Activated naive CD8-positive, alpha-beta T cell (primary cell): Measurements from ENCODE around the gene CASKIN2.

Experiments used
- H3K27ac Mint-ChIP-seq: one replicate; pipeline ENCODE4 v1.8.0; 2021; ENCODE audit warnings: mixed read lengths
- H3K27me3 Mint-ChIP-seq: one replicate; pipeline ENCODE4 v1.8.0; 2021; ENCODE audit warnings: mixed read lengths
- H3K36me3 Mint-ChIP-seq: one replicate; pipeline ENCODE4 v1.8.0; 2021; ENCODE audit warnings: mixed read lengths
- H3K4me1 Mint-ChIP-seq: one replicate; pipeline ENCODE4 v1.8.0; 2021; ENCODE audit warnings: low read depth, mixed read lengths
- H3K4me3 Mint-ChIP-seq: one replicate; pipeline ENCODE4 v1.8.0; 2021; ENCODE audit warnings: mild to moderate bottlenecking, mixed read lengths
- H3K9me3 Mint-ChIP-seq: one replicate; pipeline ENCODE4 v1.8.0; 2021; ENCODE audit warnings: low read depth, mixed read lengths

CASKIN2 gene

DNA sequence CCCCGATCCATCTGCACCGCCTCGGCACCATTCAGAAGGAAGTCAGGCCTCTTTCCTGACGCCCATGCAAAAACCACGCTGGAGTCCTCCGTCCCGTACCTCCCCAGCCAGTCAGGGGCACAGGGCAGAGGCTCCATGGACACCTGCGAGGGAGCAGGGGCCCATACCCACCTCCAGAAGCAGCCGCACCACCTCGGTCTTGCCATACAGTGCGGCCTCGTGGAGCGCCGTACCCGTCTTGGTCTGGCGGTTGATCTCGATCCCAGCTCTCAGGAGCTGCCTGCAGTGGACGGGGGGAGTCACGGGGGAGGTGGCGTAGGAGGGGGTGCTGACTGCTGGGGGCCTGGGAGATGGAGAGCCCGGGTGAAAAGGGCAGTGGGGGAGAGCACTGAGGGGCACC is 9.2 kb downstream of the CASKIN2 start:
- no peak overlapping the region for H3K4me3 Mint-ChIP-seq
- no peaks in the 10 kb centered on the region for H3K4me1 Mint-ChIP-seq
- H3K9me3 Mint-ChIP-seq, result no peaks in the 10 kb centered on the region
- no peaks in the 10 kb centered on the region for H3K27me3 Mint-ChIP-seq
- no peak overlapping the region for H3K27ac Mint-ChIP-seq
- no peaks in the 10 kb centered on the region for H3K36me3 Mint-ChIP-seq

DNA sequence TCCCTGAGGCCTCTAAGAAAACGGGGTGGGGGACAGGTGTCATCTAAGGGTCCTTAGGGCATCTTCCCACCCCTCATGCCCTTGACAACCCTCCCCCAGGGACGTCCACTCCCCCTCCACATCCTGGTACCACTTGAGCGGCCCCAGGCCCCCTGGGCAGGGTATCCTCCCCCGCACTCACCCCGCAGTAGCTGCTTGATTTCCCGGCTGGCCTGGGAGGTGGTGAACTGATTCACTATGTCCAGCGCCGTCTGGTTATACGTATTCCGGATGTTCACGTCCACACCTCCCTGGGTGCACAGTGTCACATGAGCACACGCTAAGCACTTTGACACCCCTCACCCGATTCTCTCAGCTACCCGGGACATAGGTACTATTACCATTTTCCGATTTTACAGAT is 9.7 kb downstream of the CASKIN2 start:
- no peak overlapping the region for H3K27ac Mint-ChIP-seq
- no peaks in the 10 kb centered on the region for H3K4me1 Mint-ChIP-seq
- H3K27me3 Mint-ChIP-seq, result no peaks in the 10 kb centered on the region
- H3K36me3 Mint-ChIP-seq, result no peaks in the 10 kb centered on the region
- no peak overlapping the region for H3K4me3 Mint-ChIP-seq
- H3K9me3 Mint-ChIP-seq, result no peaks in the 10 kb centered on the region

DNA sequence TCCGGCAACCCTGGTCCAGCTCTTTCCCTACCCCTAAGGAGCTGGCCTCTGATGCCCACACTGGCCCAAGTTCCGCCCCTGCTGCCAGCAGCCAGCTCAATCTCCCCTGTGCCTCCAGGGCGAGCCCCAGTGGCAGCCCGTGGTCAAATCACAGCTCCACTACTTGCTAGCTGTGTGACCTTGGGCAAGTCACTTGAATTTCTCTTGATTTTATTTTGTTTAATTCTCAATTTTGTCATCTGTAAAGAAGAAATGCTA is 10.3 kb downstream of the CASKIN2 start:
- H3K4me3 Mint-ChIP-seq, result no peak overlapping the region
- no peaks in the 10 kb centered on the region for H3K36me3 Mint-ChIP-seq
- H3K9me3 Mint-ChIP-seq, result no peaks in the 10 kb centered on the region
- H3K4me1 Mint-ChIP-seq, result no peaks in the 10 kb centered on the region
- H3K27me3 Mint-ChIP-seq, result no peaks in the 10 kb centered on the region
- H3K27ac Mint-ChIP-seq, result no peak overlapping the region

DNA sequence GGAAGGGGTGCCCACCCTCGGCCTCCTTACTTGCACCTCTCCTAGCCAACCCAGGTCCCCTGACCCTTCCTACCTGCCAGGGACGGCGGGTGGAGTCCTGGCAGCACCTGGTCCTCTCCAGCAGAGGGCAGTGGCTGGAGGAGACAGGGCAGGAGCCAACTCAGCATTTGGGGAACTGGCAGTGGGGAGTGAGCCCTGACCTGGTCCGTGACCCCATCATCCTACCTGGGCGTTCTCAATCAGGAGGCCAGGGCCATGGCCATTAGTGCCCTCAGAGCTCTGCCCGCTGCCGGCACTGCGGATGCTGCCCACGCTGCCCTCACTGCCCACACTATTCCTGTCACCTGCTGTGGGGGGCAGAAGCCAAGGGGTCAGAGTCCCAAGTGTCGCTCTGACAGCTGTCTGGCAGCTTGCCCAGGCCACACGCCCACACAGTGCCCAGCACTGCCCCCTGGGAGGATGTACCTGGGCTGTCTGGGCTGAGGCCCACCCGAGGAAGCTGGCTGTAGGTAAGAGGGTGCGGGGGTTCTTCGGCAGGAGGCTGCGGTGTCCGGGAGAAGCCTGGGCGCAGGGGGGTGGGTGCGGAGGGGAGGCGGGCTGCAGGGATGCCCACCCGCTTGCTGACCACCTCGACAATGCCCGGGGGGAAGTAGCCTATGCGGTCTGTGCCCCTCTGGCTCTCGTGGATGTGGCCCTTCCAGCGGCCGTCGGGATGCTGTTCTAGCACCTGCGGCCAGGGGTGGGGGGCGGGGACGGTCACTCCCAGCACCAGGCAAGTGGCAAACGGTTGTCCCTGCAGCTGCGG is 10.8 kb downstream of the CASKIN2 start:
- Mint-ChIP-seq H3K36me3 (no peaks in the 10 kb centered on the region), H3K9me3 (no peaks in the 10 kb centered on the region), H3K27ac (no peak overlapping the region), H3K4me1 (no peaks in the 10 kb centered on the region), H3K27me3 (no peaks in the 10 kb centered on the region), H3K4me3 (no peak overlapping the region)

DNA sequence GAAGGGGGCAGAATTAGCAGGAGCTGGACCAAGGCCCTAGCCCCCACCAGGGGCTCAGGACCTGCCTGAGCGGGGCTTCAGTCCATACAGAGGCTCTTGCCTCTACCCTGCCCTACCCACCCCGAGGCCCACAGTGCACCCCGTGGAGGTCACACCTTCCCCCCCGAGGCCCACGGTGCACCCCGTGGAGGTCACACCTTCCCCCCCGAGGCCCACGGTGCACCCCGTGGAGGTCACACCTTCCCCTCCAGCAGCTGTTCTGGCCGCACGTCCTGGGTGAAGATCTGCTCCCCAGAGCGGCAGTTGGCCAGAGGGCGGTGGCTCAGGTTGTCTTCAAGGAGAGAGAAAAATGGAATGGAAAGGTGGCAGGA is 11.4 kb downstream of the CASKIN2 start:
- Mint-ChIP-seq H3K27me3 (no peaks in the 10 kb centered on the region), H3K4me3 (no peak overlapping the region), H3K27ac (no peak overlapping the region), H3K4me1 (no peaks in the 10 kb centered on the region), H3K36me3 (no peaks in the 10 kb centered on the region), H3K9me3 (no peaks in the 10 kb centered on the region)

DNA sequence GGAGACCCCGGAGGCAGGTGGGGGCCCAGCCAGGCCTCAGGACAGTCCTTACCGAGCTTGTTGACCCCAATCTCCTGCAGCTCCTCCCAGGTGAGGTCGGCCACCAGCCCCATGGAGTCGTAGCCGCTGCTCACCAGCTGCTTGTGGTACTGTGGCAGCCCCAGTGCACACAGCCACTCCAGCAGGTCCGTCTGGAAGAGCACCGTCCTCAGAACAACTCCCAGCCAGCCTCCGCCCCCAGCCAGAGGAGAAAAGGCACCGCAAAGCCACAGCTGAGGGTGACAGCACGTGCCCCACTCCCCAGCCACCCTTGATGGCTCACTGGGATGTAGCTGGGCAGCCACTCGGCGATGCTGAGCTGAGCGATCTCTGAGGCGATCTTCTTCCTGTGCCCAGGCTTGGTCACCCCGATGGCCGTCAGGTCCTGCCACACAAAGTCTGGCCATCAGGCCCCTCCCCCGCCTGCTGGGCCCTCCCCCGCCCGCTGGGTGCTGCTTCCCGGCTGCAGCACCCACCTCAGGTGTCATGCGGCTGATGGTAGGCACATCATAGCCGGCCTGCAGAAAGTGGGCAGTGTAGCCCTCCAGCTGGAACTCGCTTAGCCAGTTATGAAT is 11.9 kb downstream of the CASKIN2 start:
- Mint-ChIP-seq H3K4me1 (no peaks in the 10 kb centered on the region), H3K4me3 (no peak overlapping the region), H3K27me3 (no peaks in the 10 kb centered on the region), H3K9me3 (no peaks in the 10 kb centered on the region), H3K27ac (no peak overlapping the region), H3K36me3 (no peaks in the 10 kb centered on the region)

DNA sequence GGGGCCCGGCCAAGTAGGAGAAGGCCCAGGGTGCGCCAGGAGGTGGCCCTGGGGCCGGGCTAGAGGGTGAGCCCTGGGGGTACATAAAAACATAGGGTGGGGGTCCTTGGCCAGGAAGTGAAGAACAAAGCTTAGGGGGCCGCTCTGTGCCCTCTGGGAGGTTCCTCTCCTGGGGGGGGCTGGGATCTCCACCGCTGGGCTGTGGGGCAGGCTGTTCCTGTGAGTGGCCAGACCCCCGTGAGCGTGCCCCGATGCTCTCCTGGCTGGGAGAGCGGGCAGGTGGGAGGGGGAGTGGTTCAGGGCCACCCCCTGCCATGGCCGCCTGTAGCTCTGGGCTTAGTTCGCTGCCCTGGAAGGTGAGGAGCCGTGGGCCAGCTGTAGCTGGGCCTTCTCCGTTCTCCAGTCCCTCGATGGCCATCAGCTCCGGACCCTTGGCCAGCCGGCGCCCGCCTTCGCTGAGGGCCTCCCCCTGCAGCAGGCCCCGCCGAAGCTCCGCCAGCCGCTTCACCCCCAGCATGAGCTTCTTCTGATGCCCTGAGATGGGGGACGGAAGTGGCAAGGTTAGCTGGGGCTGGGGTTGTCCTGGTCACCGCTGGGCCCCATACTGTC is 12.5 kb downstream of the CASKIN2 start:
- Mint-ChIP-seq H3K4me1 (peaks cover 5% of the 10 kb centered on the region), H3K4me3 (no peak overlapping the region), H3K36me3 (no peaks in the 10 kb centered on the region), H3K27ac (no peak overlapping the region), H3K27me3 (no peaks in the 10 kb centered on the region), H3K9me3 (no peaks in the 10 kb centered on the region)

DNA sequence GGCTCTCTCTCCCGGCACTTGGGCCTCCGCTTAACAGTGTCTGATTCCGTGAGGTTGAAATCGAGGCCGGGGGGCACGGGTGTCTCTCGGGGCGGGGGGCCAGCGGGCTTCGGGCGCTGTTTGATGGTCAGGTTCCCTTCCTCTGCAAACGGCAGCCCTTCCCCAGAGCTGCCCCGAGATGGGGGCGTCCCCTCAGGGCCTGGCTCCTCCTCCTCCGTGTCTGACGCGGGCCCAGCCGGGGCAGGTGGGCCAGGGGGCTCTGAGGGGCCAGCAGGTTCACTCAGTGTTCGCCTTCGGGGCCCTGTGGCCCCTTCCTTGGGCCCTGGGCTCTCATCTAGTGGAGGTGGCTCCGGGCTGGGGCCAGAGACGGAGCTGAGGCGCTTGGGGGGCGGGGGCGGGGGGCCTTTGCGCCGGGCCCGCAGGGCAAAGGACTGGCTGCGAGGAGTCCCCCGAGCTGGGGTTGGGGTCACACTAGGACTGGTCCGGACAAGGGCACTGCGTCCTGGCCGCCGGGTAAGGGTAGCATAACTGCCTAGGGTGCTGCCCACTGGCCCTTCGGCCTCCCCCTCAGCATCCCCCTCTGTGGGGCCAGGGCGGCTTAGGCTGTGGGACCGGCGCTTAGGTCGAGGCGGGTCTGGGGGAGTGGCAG is 13.1 kb downstream of the CASKIN2 start:
- no peak overlapping the region for H3K27ac Mint-ChIP-seq
- H3K4me3 Mint-ChIP-seq, result no peak overlapping the region
- H3K9me3 Mint-ChIP-seq, result no peaks in the 10 kb centered on the region
- peaks cover 7% of the 10 kb centered on the region for H3K4me1 Mint-ChIP-seq
- no peaks in the 10 kb centered on the region for H3K27me3 Mint-ChIP-seq
- H3K36me3 Mint-ChIP-seq, result no peaks in the 10 kb centered on the region

DNA sequence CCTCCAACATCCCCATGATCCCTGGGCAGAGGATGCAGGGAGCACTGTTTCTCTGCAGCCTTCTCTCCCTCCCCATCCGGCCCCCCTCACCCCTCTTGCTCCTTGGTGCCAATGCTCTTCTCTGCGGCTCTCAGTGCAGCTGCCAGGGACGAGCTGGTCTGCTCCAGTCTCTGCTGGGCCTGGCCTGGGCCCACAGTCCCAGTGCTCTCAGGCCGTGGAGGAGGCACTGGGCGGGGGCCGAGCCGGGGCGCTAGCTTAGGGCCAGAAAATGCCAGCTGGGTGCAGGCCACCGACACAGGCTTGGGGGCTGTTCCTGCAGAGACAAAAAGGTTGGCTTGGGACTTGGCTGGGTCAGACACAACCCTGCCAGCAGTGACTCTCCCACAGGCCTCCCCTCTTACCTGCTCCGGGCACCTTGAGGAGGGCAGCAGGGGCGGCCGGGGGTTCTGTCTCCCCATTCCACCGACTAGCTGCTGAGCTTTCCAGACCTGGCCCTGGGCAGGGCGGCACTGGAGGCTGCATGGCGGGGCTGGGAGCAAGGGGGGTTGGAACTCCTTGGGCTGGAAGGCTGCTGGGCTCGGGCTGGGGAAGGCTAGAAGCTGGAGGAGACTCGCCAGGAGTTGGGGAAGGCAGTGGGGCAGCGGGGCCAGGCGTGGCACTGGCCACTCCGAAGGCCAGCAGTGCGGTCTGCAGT is 13.8 kb downstream of the CASKIN2 start:
- peaks cover 7% of the 10 kb centered on the region for H3K4me1 Mint-ChIP-seq
- H3K9me3 Mint-ChIP-seq, result no peaks in the 10 kb centered on the region
- H3K4me3 Mint-ChIP-seq, result no peak overlapping the region
- H3K36me3 Mint-ChIP-seq, result no peaks in the 10 kb centered on the region
- H3K27ac Mint-ChIP-seq, result no peak overlapping the region
- no peaks in the 10 kb centered on the region for H3K27me3 Mint-ChIP-seq

DNA sequence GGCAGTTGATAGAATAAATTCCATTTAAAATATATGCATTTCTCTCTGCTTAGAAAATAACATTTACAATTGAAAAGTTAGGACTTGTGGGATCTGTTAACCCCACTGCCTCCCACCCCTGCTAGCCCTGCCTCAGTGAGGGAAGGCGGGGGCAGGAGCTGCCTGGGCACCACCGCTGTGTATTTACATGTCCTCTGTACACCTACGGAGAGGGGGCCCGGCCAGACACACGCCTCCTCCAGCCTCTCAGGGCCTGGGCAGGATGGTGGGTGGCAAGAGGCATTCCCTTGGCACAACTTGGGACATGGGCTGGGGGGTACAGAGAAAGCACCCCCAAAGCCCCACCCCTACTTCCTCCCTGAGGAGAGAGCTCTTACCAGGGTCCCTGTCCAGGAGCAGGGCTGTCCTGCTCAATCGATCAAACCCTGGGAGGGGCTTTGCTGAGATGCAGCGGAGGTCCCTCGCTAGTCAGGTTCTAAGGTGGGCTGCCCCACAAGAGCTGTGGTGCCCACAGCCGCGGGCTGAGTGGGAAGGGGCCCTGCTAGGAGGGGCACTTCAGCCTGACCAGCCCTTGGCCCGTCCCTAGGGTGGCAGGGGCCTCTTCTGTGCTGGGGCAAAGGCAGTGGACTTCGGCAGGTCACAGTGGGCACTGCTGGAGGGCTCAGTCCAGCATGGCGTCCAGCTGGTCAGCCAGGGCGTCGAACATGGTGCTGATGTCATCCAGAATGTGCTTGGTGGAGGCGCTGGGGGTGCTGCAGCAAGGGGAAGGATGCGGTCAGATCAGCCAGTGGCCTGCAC is 14.7 kb downstream of the CASKIN2 start:
- Mint-ChIP-seq H3K36me3 (no peaks in the 10 kb centered on the region), H3K27me3 (no peaks in the 10 kb centered on the region), H3K4me1 (peaks cover 7% of the 10 kb centered on the region), H3K9me3 (no peaks in the 10 kb centered on the region), H3K4me3 (no peak overlapping the region), H3K27ac (no peak overlapping the region)

DNA sequence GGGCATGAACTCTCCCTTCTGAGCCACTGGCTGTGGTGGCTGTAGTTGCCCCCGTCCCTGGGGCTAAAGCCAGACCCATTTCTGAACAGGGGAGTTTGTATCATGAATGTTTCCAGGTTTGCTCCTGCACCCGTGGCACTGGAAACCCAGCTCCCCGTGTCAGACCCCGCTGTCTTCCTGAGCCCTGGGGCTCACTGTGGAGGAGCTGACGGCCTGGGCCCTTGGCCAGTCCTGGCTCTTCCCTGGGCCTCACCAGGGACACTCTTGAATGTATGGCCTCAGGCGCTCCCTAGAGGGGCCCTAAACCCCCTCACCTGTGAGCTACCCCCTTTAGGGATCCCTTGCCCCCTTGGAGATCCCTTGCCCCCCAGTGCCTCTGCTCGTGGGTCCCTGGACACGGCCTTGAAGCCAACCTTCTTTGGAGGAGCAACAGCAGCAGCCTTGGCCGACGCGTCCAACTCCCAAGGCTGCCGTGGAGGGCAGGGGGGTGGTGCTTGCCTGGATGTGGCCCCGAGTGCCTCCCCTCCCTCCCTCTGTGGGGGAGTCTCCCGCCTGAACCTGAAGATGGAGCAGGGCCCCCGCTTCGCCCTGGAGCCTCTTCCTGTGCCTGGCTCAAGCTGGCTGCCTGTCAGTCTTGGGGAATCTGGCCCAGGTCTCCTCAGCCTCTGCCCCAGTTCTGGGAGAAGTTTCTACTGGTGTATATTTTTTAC is 15.9 kb downstream of the CASKIN2 start:
- Mint-ChIP-seq H3K9me3 (no peaks in the 10 kb centered on the region), H3K27me3 (no peaks in the 10 kb centered on the region), H3K36me3 (no peaks in the 10 kb centered on the region), H3K4me1 (peaks cover 7% of the 10 kb centered on the region), H3K27ac (no peak overlapping the region), H3K4me3 (no peak overlapping the region)

DNA sequence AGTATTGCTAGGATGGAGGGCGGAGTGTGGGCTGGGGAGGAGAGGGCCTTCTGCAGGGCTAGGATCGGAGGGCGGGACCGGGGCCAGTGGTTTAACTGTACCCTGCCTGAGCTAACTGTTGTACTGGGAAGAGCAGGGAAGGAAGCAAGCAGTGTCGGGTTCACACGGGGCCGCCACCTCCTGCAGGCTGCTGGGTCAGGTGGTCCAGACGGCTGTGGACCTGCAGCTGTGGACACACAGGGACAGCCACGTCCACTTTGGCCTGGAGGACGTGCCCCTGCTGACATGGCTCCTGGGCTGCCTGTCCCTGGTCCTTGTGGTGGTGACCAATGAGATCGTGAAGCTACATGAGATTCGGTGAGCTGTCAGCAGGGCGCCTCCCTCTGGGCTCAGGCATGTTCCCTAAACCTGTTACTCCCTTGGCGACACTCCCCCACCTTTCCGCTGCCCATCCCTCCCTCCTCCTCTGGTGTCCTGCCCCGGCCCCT is 16.6 kb downstream of the CASKIN2 start:
- H3K9me3 Mint-ChIP-seq, result no peaks in the 10 kb centered on the region
- H3K27ac Mint-ChIP-seq, result peak overlapping the region; percentile 46
- H3K4me3 Mint-ChIP-seq, result no peak overlapping the region
- no peaks in the 10 kb centered on the region for H3K36me3 Mint-ChIP-seq
- no peaks in the 10 kb centered on the region for H3K27me3 Mint-ChIP-seq
- peaks cover 7% of the 10 kb centered on the region for H3K4me1 Mint-ChIP-seq

DNA sequence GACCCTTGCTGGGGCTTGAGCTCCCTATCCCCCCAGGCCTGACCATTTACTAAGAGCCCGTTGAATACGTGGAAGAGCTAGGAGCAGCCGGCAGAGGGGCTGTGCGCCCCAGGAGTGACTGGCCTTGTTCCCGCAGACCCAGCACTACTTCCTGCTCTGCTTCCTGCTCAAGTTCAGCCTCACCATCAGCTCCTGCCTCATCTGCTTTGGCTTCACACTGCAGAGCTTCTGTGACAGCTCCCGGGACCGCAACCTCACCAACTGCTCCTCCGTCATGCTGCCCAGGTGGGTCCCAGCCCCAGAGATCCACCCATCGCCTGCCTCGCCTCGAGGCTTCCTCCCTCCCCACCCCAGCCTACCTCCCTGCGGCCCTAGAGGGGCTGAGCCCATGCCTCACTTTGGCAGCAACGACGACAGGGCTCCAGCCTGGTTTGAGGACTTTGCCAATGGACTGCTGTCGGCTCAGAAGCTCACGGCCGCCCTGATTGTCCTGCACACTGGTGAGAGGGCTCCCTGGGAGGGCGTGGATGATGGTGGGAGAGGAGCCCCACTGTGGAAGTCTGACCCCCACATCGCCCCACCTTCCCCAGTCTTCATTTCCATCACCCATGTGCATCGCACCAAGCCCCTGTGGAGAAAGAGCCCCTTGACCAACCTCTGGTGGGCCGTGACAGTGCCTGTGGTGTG is 17.2 kb downstream of the CASKIN2 start:
- H3K4me1 Mint-ChIP-seq, result peaks cover 7% of the 10 kb centered on the region
- H3K27ac Mint-ChIP-seq, result peak overlapping the region; percentile 46
- H3K36me3 Mint-ChIP-seq, result no peaks in the 10 kb centered on the region
- no peak overlapping the region for H3K4me3 Mint-ChIP-seq
- H3K9me3 Mint-ChIP-seq, result no peaks in the 10 kb centered on the region
- H3K27me3 Mint-ChIP-seq, result no peaks in the 10 kb centered on the region
